A172 (cell line): ENCODE results near the gene SCLY. TPM values are rescaled to one million over a fixed set of nuclear protein-coding genes. Genes with fewer than 3 reads are reported as not detected.
"Not testable (repeated sequence)": the region's sequence is repeated elsewhere in the genome, so short reads cannot be mapped to it uniquely, and the experiment has no call there.

Source experiments
- DNase-seq: peaks from one replicate; pipeline ENCODE4 v3.0.0-alpha.2; 2015; ENCODE audit warnings: low spot score
- total RNA-seq: library from RNA; depleted of rRNA; stranded (reverse); fragments of >200 nt; shearing (Covaris generic); gene quantifications from 2 replicates; pipeline ENCODE4 v1.2.3, GENCODE V29; 2014; rRNA removed

Gene SCLY, protein sequence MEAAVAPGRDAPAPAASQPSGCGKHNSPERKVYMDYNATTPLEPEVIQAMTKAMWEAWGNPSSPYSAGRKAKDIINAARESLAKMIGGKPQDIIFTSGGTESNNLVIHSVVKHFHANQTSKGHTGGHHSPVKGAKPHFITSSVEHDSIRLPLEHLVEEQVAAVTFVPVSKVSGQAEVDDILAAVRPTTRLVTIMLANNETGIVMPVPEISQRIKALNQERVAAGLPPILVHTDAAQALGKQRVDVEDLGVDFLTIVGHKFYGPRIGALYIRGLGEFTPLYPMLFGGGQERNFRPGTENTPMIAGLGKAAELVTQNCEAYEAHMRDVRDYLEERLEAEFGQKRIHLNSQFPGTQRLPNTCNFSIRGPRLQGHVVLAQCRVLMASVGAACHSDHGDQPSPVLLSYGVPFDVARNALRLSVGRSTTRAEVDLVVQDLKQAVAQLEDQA
- total RNA-seq: 40.8 and 79.9 TPM in 2 replicates

DNA sequence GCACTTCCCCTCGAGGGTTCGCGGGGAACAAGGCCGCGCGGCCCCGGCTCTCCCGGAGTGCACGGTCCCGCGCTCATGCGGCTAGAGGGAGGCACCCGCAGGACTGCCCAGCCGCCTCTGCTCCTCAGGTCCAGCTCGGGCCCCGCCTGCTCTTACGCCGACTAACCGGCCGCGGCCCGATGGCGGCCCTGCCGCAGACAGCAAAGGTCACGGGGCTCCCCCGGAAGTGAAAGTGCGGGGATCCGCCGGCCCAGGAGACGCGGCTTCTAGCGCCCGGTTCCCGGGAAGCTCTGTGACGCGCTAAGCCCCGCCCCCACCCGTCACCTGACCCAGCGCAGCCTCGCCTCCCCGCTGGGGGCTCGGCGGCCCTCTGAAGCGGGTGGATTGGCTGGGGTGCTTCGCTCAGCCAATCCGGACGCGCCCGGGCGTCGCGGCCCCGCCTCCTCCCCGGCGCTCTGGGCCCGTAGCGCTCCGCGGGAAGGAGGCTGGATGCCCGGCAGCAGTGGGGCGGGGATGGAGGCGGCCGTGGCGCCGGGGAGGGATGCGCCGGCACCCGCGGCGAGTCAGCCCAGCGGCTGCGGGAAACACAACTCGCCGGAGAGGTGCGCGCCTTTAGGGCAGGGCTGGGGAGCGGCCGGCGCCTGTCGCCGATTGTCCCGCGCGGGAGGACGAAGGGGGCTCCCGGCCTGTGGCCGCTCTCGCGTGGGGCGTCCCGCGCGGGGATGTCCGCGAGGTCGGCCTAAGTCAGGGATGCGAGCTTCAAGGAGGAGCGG lies at the start of gene SCLY:
SCLY (plus strand) TSS at position 460 of the 773 bp plus-strand sequence; CDS start at position 514, 54 bp downstream.
- DNase-seq: peak; percentile 95

DNA sequence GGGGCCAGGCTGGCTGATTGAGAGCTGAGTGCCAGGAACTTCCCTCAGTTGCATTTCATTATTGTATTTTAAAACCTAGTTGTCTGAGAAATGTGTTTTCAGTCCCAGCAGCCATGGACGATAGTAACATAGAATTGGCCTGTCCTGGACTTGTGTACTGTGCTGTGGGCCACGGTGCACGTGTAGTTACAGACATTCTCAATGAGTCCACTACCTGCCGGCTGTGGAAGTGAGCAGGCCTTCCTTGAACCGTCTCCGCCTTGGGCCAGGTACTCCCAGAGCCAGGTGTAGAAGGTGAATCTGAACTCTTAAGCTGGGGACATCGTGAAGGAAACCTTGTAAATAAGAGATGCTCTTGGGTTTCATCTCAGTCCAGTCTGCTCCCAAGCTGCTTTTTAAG lies 47.0 kb upstream of the SCLY start:
- DNase-seq: no peak

DNA sequence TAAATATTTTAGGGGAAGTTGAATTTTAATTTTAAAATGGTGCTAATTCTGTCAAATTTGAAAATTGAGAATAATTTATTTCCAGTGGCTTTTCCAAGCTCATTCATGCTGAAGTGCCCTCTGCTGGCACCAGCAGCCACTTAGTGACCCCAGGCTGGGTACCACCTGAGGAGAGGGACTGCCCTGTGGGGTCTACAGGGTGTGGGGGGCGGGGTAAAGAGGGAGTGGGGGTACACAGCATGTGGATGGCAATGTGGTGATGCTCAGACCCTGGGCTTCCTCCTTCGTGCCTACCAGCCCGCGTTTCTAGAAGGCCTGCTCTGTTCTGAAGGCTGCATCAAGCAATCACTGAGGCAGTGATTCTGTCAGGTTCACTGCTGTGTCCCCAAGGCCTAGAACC lies 45.1 kb upstream of the SCLY start:
- DNase-seq: no peak

DNA sequence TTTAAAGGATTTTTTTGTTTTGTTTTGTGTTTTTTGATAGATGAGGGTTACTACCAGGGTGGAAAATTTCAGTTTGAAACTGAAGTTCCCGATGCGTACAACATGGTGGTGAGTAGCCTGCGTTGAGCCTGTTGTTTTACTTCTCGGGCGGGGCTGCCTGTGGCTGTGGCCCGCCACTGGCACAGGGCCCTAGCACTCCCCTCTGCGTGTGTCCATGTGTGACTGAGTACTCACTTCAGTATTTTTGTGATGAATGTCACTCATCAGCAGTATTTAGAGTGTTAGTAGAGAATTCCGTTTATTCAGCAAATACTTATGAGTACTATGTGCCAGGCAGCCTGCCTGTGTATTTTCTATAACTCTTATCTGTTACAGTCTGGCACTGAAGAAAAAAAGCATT lies 44.3 kb upstream of the SCLY start:
- DNase-seq: no peak

DNA sequence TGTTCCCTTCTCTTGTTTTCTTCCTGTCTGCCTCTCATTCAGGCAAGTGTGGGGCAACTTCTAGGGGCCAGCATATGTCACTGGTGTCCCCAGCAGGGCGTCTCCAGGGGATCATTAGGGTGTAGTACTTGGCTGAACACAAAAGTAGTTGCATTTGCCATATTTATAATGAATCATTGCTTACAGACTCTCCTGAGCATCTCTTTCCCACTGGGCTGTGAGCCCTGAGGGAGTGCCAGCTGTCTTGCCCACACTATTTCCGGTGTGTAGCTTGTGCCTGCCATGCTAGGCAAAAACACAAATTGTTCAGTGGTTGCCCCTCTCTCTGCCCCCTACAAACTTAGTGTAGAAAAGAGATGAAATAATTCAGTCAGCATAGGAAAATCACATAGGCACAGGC lies 40.8 kb upstream of the SCLY start:
- peak; percentile 71 for DNase-seq

DNA sequence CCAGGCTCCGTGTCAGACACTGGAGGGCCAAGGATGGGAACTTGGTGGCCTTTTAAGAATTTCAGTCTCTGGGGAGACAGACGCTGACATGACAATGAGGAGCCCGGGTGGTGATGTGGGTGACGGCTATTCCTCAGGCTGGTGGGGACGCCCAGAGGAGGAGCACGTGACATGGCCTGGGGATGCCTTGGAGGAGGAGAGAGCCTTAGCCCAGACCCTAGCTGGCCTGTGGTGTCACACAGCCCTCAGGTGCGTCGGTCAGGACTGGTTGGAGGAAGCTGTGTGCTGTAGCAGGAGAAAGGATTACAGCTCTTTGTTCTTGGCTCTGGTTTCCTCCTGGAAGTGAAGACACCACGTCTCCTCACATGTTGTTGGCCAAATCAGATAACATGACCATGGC lies 40.0 kb upstream of the SCLY start:
- no peak for DNase-seq

DNA sequence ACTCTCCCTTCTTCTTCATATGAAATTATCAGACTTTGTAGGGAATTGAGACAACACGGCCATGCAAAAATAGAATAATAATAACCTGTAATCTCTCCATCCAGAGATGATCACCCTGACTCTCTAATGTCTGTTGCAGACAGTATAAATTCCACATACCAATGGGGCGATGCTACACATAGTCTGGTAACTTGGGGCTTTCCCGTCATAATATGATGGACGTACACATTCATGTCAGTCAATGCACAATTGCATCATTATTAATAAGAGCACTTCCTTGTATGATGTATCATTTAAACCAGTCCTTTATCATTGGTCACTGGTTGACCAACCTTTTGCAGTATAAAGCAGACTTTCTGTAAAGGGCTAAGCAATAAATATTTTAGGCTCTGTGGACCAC lies 39.5 kb upstream of the SCLY start:
- no peak for DNase-seq

DNA sequence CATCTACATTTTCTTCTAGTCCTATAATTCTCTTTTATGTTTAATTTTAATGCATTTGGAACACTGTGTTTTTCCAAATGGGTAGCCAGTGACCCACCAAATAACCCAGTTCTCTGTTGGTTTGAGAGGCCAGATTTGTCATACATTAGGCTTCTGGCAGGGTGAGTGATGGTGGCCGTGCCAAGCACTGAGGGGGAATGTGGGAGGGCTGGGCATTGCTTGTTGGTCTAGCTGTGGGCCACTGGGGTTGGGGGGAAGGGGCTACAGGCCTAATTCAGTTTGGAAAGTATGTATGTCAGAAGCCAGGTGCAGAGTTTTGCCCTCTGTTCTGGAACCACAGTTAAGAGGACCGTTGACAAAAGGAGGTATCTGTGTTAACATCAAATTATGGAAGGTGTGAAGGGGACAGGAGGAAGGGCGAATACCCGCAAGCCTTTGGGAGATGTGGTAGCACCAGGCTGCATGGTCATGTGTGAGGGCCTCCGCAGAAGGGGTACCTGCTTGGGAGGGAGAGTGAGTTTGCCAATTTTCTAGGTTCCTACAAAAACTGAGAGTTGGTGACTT lies 38.1 kb upstream of the SCLY start:
- DNase-seq: no peak

DNA sequence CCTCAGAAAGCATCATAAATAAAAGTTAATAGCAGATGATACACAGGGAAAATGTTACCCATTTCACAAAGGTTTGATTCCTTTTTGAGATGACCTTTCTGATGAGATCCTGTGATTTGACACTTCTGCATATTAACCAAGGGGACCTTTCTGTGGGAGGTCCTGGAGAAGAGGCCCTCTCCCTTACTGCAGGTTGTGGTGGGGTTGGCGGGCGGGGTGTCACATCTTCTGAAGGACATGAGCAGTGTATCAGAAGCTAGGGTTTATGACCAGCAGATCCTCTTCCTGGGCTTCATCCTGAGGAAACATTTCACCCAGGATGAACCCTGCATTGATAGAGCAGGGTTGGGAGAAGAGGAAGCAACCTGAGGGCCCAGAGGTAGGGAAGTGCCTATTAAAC lies 37.2 kb upstream of the SCLY start:
- no peak for DNase-seq

DNA sequence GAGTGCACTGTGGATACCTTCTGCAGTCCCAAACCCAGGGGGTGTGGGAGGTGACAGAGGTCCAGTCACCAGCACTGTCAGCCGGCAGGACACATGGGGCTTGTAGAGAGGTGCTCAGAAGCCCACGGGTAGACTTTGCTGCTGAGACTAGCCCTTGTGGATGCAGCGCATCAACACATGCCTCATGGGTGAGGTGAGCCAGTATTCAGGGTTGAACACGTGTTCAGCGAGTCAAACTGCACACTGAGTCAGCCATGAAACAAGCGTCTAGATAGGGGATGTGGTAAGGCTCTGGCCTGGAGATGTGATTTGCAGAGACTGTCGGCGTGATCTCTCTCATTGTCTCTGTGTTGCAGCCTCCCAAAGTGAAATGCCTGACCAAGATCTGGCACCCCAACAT lies 35.8 kb upstream of the SCLY start:
- no peak for DNase-seq

DNA sequence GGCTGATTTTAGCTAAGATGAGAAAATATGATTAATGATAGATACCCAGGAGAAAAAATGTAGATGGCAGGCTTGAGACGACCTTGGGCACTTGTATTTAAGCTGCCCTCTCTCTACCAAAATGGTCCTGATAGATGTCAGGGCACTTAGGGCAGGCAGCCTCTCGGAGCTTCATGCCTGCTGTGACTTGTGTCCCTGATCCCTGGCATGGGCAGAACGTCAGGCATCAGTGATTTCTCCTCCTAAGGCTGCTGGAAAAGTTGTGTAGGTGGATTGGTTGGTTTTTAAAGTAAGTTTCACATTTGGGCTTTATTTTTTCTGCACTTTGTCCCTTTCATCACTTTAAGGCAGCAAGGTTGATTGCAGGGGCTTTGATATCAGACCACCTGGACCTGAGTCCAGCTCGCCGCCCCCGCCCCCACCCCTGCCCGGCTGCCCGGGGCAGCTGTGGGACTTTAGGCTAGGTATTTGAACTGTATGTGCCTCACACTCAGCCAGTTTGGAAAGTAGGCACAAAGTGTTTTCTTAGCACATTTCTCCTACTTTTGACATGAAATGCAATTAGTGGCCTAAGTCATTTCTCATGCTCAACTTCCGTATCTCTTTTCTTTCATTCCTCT lies 35.0 kb upstream of the SCLY start:
- DNase-seq: no peak

DNA sequence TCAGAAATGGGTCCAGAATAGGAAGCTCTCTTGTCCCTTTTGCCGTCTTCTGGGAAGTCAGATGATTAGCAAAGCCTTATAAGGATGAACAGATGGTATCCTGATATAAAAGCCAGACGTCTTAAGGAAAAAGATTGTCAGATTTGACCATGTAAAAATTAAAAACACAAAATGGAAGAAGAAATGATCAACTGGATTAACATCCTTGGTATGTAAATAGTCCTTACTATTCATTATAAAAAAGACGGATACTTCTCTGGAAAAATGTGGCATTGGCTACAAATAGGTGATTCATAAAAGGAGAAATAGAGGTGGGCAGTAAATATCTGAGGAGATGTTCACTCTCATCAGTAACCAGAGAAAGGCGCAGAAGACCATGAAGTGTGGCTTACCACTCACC lies 33.7 kb upstream of the SCLY start:
- DNase-seq: no peak

DNA sequence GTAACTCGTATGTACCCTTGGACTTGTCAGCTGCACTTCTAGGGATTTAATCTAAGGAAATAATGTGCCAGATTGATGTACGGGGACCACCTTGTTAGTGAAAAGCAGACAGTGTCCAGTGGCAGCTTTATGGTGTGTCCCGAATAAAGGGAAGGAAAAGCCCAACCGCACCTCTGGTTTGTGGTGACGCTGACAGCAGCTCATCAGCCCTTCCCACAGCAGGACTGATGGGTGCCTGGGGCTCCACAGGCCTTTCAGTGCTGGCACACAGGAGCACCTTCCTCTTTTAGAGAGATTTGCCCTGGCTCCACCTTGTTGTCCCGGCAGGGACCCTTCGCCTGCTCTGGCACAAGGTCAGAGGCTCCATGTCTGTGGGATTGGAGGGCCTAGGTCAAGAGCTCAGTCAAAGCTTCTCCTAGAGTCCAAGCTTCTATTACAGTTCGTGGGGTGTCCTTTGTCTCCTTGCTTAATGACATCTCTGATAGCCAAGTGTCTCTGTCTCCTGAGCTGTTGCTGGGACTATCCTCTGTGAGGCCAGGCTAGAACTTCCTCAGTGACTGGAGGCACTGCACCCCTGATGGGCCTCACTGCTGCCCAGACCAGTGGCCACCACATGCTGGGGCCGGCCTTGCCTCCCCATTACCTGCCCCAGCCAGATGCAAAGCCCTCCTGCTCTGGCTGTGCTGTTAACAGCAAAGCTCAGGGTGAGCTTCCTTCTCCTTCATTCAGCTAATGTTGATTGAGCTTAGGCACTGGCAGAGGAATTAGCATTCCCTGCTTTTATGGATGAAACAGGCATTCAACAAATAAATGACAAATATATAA lies 33.0 kb upstream of the SCLY start:
- no peak for DNase-seq

DNA sequence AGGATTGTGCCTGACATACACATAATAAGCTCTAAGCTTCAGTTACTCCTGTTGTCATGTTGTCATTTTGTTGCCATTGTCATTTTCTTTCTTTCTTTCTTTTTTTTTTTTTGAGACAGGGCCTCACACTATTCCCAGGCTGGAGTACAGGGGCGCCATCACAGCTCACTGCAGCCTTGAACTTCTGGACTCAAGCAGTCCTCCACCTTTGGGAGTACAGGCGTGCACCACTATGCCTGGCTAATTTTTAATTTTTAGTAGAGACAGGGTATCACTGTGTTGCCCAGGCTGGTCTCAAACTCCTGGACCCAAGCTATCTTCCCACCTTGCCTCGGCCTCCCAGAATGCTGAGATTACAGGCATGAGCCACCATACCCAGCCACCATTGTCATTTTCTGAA lies 30.9 kb upstream of the SCLY start:
- no peak for DNase-seq

DNA sequence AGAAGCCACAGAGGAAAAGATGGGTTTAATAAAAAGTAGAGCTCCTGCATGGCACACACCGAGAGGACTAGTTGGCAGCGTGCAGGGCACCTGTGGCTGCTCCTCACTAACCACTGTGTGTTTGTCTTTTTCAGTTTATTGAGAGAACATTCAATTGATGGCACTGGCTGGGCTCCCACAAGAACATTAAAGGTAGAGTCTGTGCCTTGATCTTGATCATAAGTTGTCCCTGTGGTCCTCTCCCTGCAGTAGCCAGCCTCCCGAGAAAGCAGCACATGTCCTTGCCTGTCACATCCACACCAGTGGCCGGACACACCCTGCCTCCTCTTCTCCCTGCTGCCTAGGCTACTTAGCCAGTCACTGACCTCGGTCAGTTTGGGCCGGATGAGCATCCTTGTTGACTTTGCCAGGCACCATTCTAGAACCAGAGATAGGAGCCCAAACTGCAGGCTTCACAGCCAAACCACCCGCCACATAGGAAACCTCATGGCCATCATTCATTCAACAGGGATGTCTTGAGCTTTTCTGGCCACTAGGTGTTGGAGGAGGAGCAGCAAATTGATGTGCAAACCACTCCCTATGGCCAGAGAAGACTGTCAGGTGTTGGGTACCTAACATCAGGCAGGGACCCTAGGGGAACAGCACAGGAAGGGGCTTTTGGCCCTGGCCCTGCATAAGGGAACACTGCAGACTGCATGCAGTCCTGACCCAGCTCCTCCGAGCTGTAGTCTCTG lies 30.2 kb upstream of the SCLY start:
- DNase-seq: no peak

DNA sequence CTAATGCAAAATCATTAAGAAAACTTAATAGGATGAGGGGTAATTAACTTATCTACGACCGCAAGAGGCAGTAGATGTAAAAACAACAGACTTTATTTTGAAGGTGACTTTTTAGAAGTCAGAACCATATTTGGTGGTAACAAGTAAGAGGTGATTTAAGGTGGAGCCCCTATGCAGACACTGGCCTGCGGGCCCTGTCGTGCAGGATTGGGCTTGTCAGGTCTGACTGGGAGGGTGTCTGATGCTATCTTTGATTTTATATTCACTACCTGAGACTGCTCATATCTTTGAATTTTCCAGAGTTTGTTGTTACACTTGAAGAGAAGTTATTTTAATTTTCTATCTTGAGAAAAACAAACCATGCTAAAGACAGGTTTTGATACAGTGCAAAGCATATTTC lies 29.1 kb upstream of the SCLY start:
- DNase-seq: no peak

DNA sequence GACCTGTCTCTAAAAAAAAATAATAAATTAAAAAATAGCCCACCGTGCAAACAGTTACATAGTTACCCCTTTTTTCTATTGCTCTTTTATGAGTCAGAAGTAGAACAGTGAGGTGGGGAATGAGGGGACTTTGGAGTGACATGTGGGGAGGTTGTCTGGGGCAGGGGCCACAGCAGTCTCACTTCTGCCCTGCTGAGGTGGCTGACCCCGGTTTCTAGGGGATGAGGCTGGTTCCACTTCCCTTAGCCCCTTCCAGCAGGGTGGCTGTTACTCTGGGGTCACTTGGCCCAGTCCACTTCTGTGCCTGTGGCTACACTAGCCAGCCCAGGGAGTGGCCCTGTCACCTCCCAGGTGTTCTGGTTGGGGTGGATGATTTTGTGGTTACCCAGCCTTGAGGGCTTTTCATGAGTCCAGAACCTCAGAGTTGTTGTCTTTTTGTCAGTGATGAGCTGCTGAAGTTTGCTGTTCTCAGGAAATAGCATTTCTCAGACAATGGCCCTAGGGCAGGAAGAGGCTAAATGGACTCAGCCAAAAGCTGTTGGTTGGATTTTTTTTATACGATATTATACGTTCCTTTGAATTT lies 28.0 kb upstream of the SCLY start:
- no peak for DNase-seq

DNA sequence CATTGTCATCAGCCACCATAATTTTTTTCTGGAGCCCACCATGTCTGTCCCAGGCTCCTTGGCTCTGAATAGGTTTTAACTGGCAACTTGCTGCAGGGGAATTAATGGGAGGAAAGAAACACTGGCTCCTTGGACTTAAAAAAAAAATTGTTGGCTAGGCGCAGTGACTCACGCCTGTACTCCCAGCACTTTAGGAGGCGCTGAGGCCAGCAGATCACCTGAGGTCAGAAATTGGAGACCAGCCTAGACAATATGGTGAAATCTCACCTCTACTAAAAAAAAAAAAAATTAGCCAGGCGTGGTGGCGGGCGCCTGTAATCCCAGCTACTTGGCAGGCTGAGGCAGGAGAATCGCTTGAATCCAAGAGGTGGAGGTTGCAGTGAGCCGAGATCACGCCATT lies 26.8 kb upstream of the SCLY start:
- not testable (repeated sequence) for DNase-seq

DNA sequence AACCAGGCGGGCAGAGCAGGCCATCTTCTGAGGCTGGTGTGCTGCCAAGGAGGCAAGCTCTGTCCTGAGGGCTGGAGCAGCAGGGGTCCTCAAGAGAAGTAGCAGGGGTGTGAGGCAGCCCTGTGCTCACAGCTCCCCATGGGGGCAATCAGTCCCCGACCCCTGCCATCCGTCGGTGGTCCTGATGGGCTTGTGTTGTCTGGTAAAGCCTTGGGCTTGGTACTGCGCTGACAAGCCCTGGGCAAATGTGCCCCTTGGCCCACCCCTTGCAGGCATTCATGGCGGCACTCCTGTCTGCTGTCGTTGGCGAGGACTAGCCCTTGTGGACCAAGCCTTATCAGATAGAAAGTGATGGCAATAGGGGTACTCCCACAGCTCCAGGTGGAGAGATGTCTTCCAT lies 22.6 kb upstream of the SCLY start:
- DNase-seq: no peak

DNA sequence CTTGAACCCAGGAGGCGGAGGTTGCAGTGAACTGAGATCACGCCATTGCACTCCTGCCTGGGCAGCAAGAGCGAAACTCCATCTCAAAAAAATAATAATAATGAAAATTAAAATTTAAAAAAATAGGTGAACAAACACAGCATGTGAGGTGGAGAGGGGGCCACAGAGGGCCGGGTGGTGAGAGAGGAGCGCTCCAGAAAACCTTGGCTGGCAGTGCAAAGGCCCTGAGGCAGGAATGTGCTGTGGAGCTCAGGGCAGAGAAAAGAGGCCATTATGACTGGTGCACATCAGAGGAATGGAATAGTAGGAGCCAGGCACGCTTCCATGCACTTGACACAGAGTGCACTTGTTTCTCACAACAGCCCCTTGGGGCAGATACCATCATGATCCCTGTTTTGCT lies 21.6 kb upstream of the SCLY start:
- no peak for DNase-seq
